PC-3 (cell line): ENCODE data around the gene CTNNA3. TPM values are rescaled to one million over a fixed set of nuclear protein-coding genes. Genes with fewer than 3 reads are reported as not detected.

Experiments used
- ATAC-seq: fragments of 200-7000 bp; cut with Tn5 transposase; 2 replicates; pipeline ENCODE4 v1.9.1; 2020; ENCODE audit warnings: mild to moderate bottlenecking, moderate library complexity
- BruUV-seq: library from RNA; stranded (reverse); fragments of 400-500 nt; replicated peaks from 2 replicates; lab custom pipeline; 2021; lab: Mats Ljungman, UMichigan
- CTCF ChIA-PET: fragments of 300-600 bp; sonication (Branson Sonifier 250); formaldehyde crosslinking; loops from one replicate; lab custom pipeline; 2022; ENCODE audit warnings: antibody characterized with exemption; lab: Charles Lee
- POLR2A ChIA-PET: fragments of 300-600 bp; sonication (Branson Sonifier 250); formaldehyde crosslinking; loops from one replicate; lab custom pipeline; 2022; ENCODE audit warnings: antibody characterized with exemption; ENCODE audit not compliant: unreplicated experiment; lab: Charles Lee
- DNase-seq: peaks from one replicate; pipeline ENCODE4 v3.0.0-alpha.2; 2015
- H2AFZ ChIP-seq: fragments of 300-600 bp; sonication (generic); 2 replicates; pipeline ENCODE4 v1.6.0; 2016; ENCODE audit warnings: antibody characterized with exemption, low read length
- H3F3A ChIP-seq: fragments of 300-600 bp; sonication (generic); one replicate; pipeline ENCODE4 v1.6.0; 2017; ENCODE audit warnings: antibody characterized with exemption, low read length, control low read depth, mild to moderate bottlenecking; ENCODE audit not compliant: unreplicated experiment
- H3K27ac ChIP-seq: fragments of 300-600 bp; sonication (generic); 2 replicates; pipeline ENCODE4 v1.5.1; 2016; ENCODE audit warnings: mild to moderate bottlenecking, low read length
- H3K27me3 ChIP-seq: fragments of 300-600 bp; sonication (generic); 2 replicates; pipeline ENCODE4 v1.6.1; 2016; ENCODE audit warnings: low read length, mixed read lengths
- H3K36me3 ChIP-seq: fragments of 300-600 bp; sonication (generic); 2 replicates; pipeline ENCODE4 v1.6.1; 2016; ENCODE audit warnings: low read depth, mixed run types, low read length, mixed read lengths
- H3K4me1 ChIP-seq: fragments of 300-600 bp; sonication (generic); 2 replicates; pipeline ENCODE4 v1.5.1; 2016; ENCODE audit warnings: low read length; ENCODE audit not compliant: insufficient read depth
- H3K4me2 ChIP-seq: fragments of 300-600 bp; sonication (generic); 2 replicates; pipeline ENCODE4 v1.6.0; 2016; ENCODE audit warnings: low read length
- H3K4me3 ChIP-seq: fragments of 300-600 bp; sonication (generic); 2 replicates; pipeline ENCODE4 v1.5.1; 2016; ENCODE audit warnings: mild to moderate bottlenecking, low read length, mixed read lengths
- H3K79me2 ChIP-seq: fragments of 300-600 bp; sonication (generic); 2 replicates; pipeline ENCODE4 v1.6.1; 2017; ENCODE audit warnings: low read length, mixed read lengths
- H3K9ac ChIP-seq: fragments of 300-600 bp; sonication (generic); 2 replicates; pipeline ENCODE4 v1.6.0; 2016; ENCODE audit warnings: mild to moderate bottlenecking, low read length
- H3K9me2 ChIP-seq: fragments of 300-600 bp; sonication (generic); replicated peaks from 2 replicates; pipeline ENCODE4 v1.6.1; 2016; ENCODE audit warnings: mixed run types, low read length, mixed read lengths
- H3K9me3 ChIP-seq: fragments of 300-600 bp; sonication (generic); 2 replicates; pipeline ENCODE4 v1.6.1; 2016; ENCODE audit warnings: low read length, mixed read lengths
- H4K20me1 ChIP-seq: fragments of 300-600 bp; sonication (generic); 2 replicates; pipeline ENCODE4 v1.6.1; 2016; ENCODE audit warnings: low read length, mixed read lengths
- CTCF ChIP-seq: fragments of 300-600 bp; sonication (generic); conservative IDR thresholded peaks from 2 replicates; pipeline ENCODE4 v1.5.1; 2017; ENCODE audit warnings: antibody characterized with exemption, low read depth, mild to moderate bottlenecking, low read length
- EZH2 ChIP-seq: fragments of 300-600 bp; sonication (generic); IDR thresholded peaks from one replicate; pipeline ENCODE4 v1.6.1; 2017; ENCODE audit warnings: antibody characterized with exemption, mild to moderate bottlenecking, low read length; ENCODE audit not compliant: unreplicated experiment
- EZH2phosphoT487 ChIP-seq: fragments of 300-600 bp; sonication (generic); IDR thresholded peaks from 2 replicates; pipeline ENCODE4 v1.6.1; 2018; ENCODE audit warnings: mild to moderate bottlenecking, antibody characterized with exemption, low read length, borderline replicate concordance
- intact Hi-C: fragments of 100-400 bp; cut with micrococcal nuclease; formaldehyde crosslinking; loops from 2 replicates; pipeline ENCODE4 v1.9.0; 2023
- total RNA-seq: library from RNA; depleted of rRNA; stranded (reverse); fragments of >200 nt; gene quantifications from 2 replicates; pipeline ENCODE4 v1.2.3, GENCODE V29; 2014

Gene CTNNA3
- total RNA-seq, 1 experiment from 2014 or later: 1.9 TPM

- CTCF ChIA-PET: no interaction called here
- no peak overlapping the region for H3K4me2 ChIP-seq
Measured at GRCh38 chr10:66673071-66673470, 1022.9 kb downstream of the CTNNA3 start.

GRCh38 chr10:66671562-66671961, 1024.4 kb downstream of the CTNNA3 start:
- Histone ChIP-seq H2AFZ (peak overlapping the region; percentile 11), H3K4me2 (peak overlapping the region; percentile 6), H4K20me1 (no peaks in the 10 kb centered on the region), H3K4me1 (peaks cover 24% of the 10 kb centered on the region), H3K79me2 (no peaks in the 10 kb centered on the region), H3F3A (no peaks in the 10 kb centered on the region), H3K9me2 (no peaks in the 10 kb centered on the region), H3K27me3 (no peaks in the 10 kb centered on the region), H3K27ac (no peak overlapping the region), H3K4me3 (no peak overlapping the region), H3K9ac (no peak overlapping the region), H3K36me3 (no peaks in the 10 kb centered on the region), H3K9me3 (no peaks in the 10 kb centered on the region)
- TF ChIP-seq CTCF (no peak), EZH2 (no peak), EZH2phosphoT487 (no peak)
- intact Hi-C loops: no loop called here
- CTCF ChIA-PET: interaction anchor here (0.6 kb wide), 1 partner anchor 365 kb away, joined by 3 read pairs; no protein-coding TSS in a partner anchor
- ATAC-seq (peak; percentile 88), DNase-seq (peak; percentile 95)
- POLR2A ChIA-PET: interaction anchor here (0.6 kb wide), 1 partner anchor 18 kb away, joined by 4 read pairs; no protein-coding TSS in a partner anchor
- BruUV-seq: no TSS peak

More at GRCh38 chr10:66673071-66673470, 1022.9 kb downstream of the CTNNA3 start:
- H3K36me3 ChIP-seq: no peaks in the 10 kb centered on the region
- no peak for TF ChIP-seq EZH2phosphoT487
- no peak for TF ChIP-seq EZH2
- TF ChIP-seq CTCF: no peak
- H4K20me1 ChIP-seq: no peaks in the 10 kb centered on the region
- no peaks in the 10 kb centered on the region for H3K9me3 ChIP-seq
- ATAC-seq (no peak), DNase-seq (no peak)
- H3K4me3 ChIP-seq: no peak overlapping the region
- intact Hi-C loops: no loop called here
- no peaks in the 10 kb centered on the region for H3K27me3 ChIP-seq
- H3F3A ChIP-seq: no peaks in the 10 kb centered on the region
- no peaks in the 10 kb centered on the region for H3K79me2 ChIP-seq
- no peak overlapping the region for H2AFZ ChIP-seq
- peaks cover 24% of the 10 kb centered on the region for H3K4me1 ChIP-seq
- POLR2A ChIA-PET: no interaction called here
- no peak overlapping the region for H3K27ac ChIP-seq
- no TSS peak for BruUV-seq
- H3K9ac ChIP-seq: no peak overlapping the region
- H3K9me2 ChIP-seq: no peaks in the 10 kb centered on the region

- ATAC-seq: no peak
- Histone ChIP-seq H3K36me3 (no peaks in the 10 kb centered on the region), H3K27me3 (no peaks in the 10 kb centered on the region), H3K4me1 (peaks cover 22% of the 10 kb centered on the region), H3K9me2 (no peaks in the 10 kb centered on the region), H4K20me1 (no peaks in the 10 kb centered on the region), H3K9me3 (no peaks in the 10 kb centered on the region), H2AFZ (no peak overlapping the region), H3K9ac (no peak overlapping the region), H3F3A (no peaks in the 10 kb centered on the region), H3K79me2 (no peaks in the 10 kb centered on the region), H3K27ac (no peak overlapping the region), H3K4me2 (peak overlapping the region; percentile 6), H3K4me3 (no peak overlapping the region)
- TF ChIP-seq EZH2 (no peak), EZH2phosphoT487 (no peak), CTCF (no peak)
- POLR2A ChIA-PET: interaction anchor here (0.6 kb wide), 1 partner anchor 18 kb away, joined by 4 read pairs; no protein-coding TSS in a partner anchor
- intact Hi-C loops: no loop called here
- CTCF ChIA-PET: no interaction called here
- BruUV-seq: no TSS peak
- DNase-seq: no peak
Measured at GRCh38 chr10:66671064-66671463, 1024.9 kb downstream of the CTNNA3 start.
